HG02970 (cell line): ENCODE results near the gene UBE2L6.
A peak's percentile ranks its signal among the peaks of the same experiment; 100 is the strongest.

Experiments
- ATAC-seq: cut with Tn5 transposase; IDR thresholded peaks from one replicate; pipeline ENCODE4 v1.9.1; 2021; ENCODE audit warnings: mild to moderate bottlenecking, moderate library complexity, moderate number of reproducible peaks; ENCODE audit not compliant: unreplicated experiment, low FRiP score

UBE2L6 gene

GRCh38 chr11:57568330-57568766 is 876 bp upstream of the UBE2L6 start:
- peak; percentile 6 for ATAC-seq

- no peak for ATAC-seq
Observed at GRCh38 chr11:57566905-57567514, 462 bp downstream of the UBE2L6 start.

GRCh38 chr11:57566005-57566904 is 1.2 kb downstream of the UBE2L6 start:
- peak; percentile 56 for ATAC-seq

- ATAC-seq = no peak
Observed at GRCh38 chr11:57562596-57562995, 4.9 kb downstream of the UBE2L6 start.

- ATAC-seq = no peak
Observed at GRCh38 chr11:57560146-57560545, 7.3 kb downstream of the UBE2L6 start.

- no peak for ATAC-seq
Observed at GRCh38 chr11:57556041-57556440, 11.4 kb downstream of the UBE2L6 start.

GRCh38 chr11:57555393-57555792 is 12.1 kb downstream of the UBE2L6 start:
- no peak for ATAC-seq

- no peak for ATAC-seq
Observed at GRCh38 chr11:57552479-57552878, 15.0 kb downstream of the UBE2L6 start.

GRCh38 chr11:57551941-57552340 is 15.5 kb downstream of the UBE2L6 start:
- ATAC-seq = no peak

- ATAC-seq = no peak
Observed at GRCh38 chr11:57549983-57550382, 17.5 kb downstream of the UBE2L6 start.

GRCh38 chr11:57547854-57548377 is 19.6 kb downstream of the UBE2L6 start:
- ATAC-seq = peak; percentile 84

- ATAC-seq = peak; percentile 45
Observed at GRCh38 chr11:57546869-57547475, 20.5 kb downstream of the UBE2L6 start.

- ATAC-seq = no peak
Observed at GRCh38 chr11:57546451-57546850, 21.0 kb downstream of the UBE2L6 start.

GRCh38 chr11:57545883-57546282 is 21.6 kb downstream of the UBE2L6 start:
- no peak for ATAC-seq

- ATAC-seq = no peak
Observed at GRCh38 chr11:57544566-57544965, 22.9 kb downstream of the UBE2L6 start.

GRCh38 chr11:57543593-57543992 is 23.9 kb downstream of the UBE2L6 start:
- no peak for ATAC-seq

GRCh38 chr11:57542582-57542981 is 24.9 kb downstream of the UBE2L6 start:
- no peak for ATAC-seq

- ATAC-seq = no peak
Observed at GRCh38 chr11:57541169-57541568, 26.3 kb downstream of the UBE2L6 start.

GRCh38 chr11:57539342-57539741 is 28.1 kb downstream of the UBE2L6 start:
- ATAC-seq = no peak

- ATAC-seq = no peak
Observed at GRCh38 chr11:57536947-57537619, 30.4 kb downstream of the UBE2L6 start, which contains the start of gene SMTNL1. SMTNL1 (plus strand) TSS chr11:57537595; CDS start chr11:57542643, 5,048 bp downstream.
